GM23248 (cell line): ENCODE data around the gene FASTKD1.
"Not testable (repeated sequence)": the region's sequence is repeated elsewhere in the genome, so short reads cannot be mapped to it uniquely, and the experiment has no call there.

Experiments
- EZH2 ChIP-seq: fragments of 200-600 bp; sonication (generic); IDR thresholded peaks from 2 replicates; pipeline ENCODE4 v1.6.1; 2018; ENCODE audit warnings: antibody characterized with exemption, mild to moderate bottlenecking; ENCODE audit not compliant: insufficient read depth, poor library complexity, severe bottlenecking
- EZH2phosphoT487 ChIP-seq: fragments of 200-600 bp; sonication (generic); IDR thresholded peaks from 2 replicates; pipeline ENCODE4 v1.6.1; 2018; ENCODE audit warnings: antibody characterized with exemption, moderate library complexity, mild to moderate bottlenecking, low read depth; ENCODE audit not compliant: insufficient read depth

GRCh38 chr2:169514758-169515157, 58.9 kb downstream of the FASTKD1 start:
- TF ChIP-seq EZH2phosphoT487, EZH2: not testable (repeated sequence)
